ENCODE measurements around the gene ATG4B. TPM values are rescaled to one million over a fixed set of nuclear protein-coding genes. Genes with fewer than 3 reads are reported as not detected.

The ATG4B gene
- total and polyA plus RNA-seq, 2 of the 8 experiments (the other 6 are each of a cell fraction or from before 2014, with no cell fraction given), result 103 to 155 TPM

GRCh38 chr2:241637018-241637794 lies at the start of gene ATG4B, which contains the start of gene THAP4 (continued):
- peak; percentile 97 for TF ChIP-seq CREB1 (IDR thresholded peaks at IDR 0.05)
- TF ChIP-seq E2F6 (IDR thresholded peaks at IDR 0.05), result peak; percentile 67; the same call in 1 of the 2 replicates
- no peak for TF ChIP-seq TCF12 (IDR thresholded peaks at IDR 0.05; ENCODE audit: low read depth, low read length)
- TF ChIP-seq SAP30 (IDR thresholded peaks at IDR 0.05; ENCODE audit: insufficient read depth, insufficient replicate concordance, low read length), result no peak
- no peak for TF ChIP-seq EZH2 (IDR thresholded peaks at IDR 0.05; ENCODE audit: low read depth, low read length, severe bottlenecking)
- TF ChIP-seq TBP (IDR thresholded peaks at IDR 0.05; ENCODE audit: low read depth, low read length), result peak; percentile 81; the same call in 1 of the 2 replicates
- no peak; the same call in 1 of the 2 replicates for TF ChIP-seq SP4 (IDR thresholded peaks at IDR 0.05; ENCODE audit: low read length)
- no peak for TF ChIP-seq RNF2 (IDR thresholded peaks at IDR 0.05; ENCODE audit: borderline replicate concordance, low read depth, low read length, missing control alignments, poor library complexity, severe bottlenecking)
- TF ChIP-seq KDM4A (IDR thresholded peaks at IDR 0.05; ENCODE audit: low read depth, low read length, severe bottlenecking), result peak; percentile 100
- TF ChIP-seq USF2 (IDR thresholded peaks at IDR 0.05; ENCODE audit: low read length), result no peak
- TF ChIP-seq PHF8 (conservative IDR thresholded peaks at IDR 0.05; ENCODE audit: low read depth, low read length), result peak; percentile 41; the same call in 1 of the 2 replicates
- TF ChIP-seq RBBP5 (IDR thresholded peaks at IDR 0.05; ENCODE audit: borderline replicate concordance, low read depth, low read length), result no peak; the same call in 1 of the 2 replicates
- peak; percentile 57 to 92 for TF ChIP-seq POLR2A (IDR thresholded peaks at IDR 0.05; ENCODE audit: control extremely low read depth in 1 of 2, low read depth in 2 of 2, low read length in 2 of 2)
- TF ChIP-seq RAD21 (IDR thresholded peaks at IDR 0.05 in 1 of 2, conservative IDR thresholded peaks at IDR 0.05 in 1 of 2; ENCODE audit: low read depth in 2 of 2, low read length in 2 of 2), result no peak
- TF ChIP-seq POLR2AphosphoS5 (IDR thresholded peaks at IDR 0.05; ENCODE audit: low read depth, low read length), result peak; percentile 96
- TF ChIP-seq HDAC2 (IDR thresholded peaks at IDR 0.05; ENCODE audit: borderline replicate concordance in 1 of 2, low read depth in 2 of 2, low read length in 2 of 2), result 0 out of 4 replicates have a peak, but pooled peaks of 1 of the 2 experiments have one; percentile 12
- TF ChIP-seq GTF2F1 (IDR thresholded peaks at IDR 0.05; ENCODE audit: borderline replicate concordance, low read depth, low read length), result 0 out of 2 replicates have a peak, but pooled peaks have one; percentile 34
- TF ChIP-seq FOSL1 (IDR thresholded peaks at IDR 0.05; ENCODE audit: insufficient read depth, low read depth, low read length), result no peak
- peak; percentile 99 for TF ChIP-seq YY1 (IDR thresholded peaks at IDR 0.05; ENCODE audit: low read depth, low read length)
- TF ChIP-seq ZNF274 (IDR thresholded peaks at IDR 0.05; ENCODE audit: borderline replicate concordance, extremely low read depth, low read length), result no peak
- no peak for TF ChIP-seq NRF1 (IDR thresholded peaks at IDR 0.05; ENCODE audit: low read depth, low read length)

Measured in H1 (cell line).